Stimulated activated CD4-positive, alpha-beta T cell treated with anti-CD3 and anti-CD28 coated beads, TNF-alpha, amount 100 ng/mL, for 4 hours (primary cell): ENCODE measurements around the gene DNER.

Experiments used
- DNase-seq, 3 experiments: peaks; one replicate each; pipeline ENCODE4 v3.0.0-alpha.2; 2020; ENCODE audit warnings: low read depth in 3 of 3

Gene DNER

DNA sequence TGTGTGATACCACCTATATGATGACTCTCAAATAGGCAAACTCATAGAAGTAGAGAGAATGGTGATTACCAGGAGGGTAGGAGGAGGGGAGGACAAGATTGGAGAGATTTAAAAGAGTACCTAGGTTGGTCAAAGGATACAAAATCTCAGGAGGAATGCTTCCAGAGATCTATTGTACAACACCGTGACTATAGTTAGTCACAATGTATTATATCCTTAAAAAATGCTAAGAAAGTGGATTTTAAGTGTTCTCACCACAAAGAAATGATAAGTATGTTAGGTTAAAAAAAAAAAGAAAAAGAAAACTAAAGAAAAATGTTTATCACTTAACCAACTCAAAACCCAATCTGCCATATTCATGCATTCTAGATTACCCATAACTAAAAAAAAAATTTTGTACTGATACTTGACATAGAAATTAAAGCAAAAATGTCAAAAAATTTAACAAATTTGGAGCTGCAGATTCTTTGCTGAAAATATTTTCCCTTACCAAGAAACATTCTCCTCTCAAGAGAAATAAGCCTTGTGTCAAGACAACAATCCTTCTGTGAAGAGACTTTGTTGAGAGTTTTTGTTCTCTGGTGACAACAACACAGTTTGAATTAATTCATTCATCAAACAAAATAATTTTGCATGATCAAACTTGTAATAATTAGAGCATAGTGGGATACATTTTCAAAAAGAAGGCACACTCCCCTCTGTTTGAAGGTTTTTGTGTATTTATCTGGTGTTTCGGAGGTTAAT is 213.1 kb downstream of the DNER start:
- no peak for DNase-seq

- no peak for DNase-seq
Measured at GRCh38 chr2:229492034-229492433, 222.3 kb downstream of the DNER start.

DNA sequence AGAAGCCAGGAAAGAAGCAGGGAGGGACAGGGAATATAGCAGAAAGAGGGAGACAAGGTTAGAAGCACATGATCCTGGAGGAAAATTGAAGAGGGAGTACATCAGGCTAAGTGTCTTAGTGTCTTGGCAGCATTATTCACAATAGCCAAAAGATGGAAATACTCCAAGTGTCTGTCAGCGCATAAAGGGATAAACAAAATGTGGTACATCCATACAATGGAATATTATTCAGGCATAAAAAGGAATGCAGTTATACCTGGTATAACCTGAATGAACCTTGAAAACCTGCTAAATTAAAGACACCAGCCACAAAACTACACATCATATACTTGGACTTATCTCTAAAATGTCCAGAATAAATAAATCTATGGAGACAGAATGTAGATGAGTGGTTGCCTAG is 224.2 kb downstream of the DNER start:
- DNase-seq, result no peak

- DNase-seq, result no peak
Measured at GRCh38 chr2:229489016-229489415, 225.3 kb downstream of the DNER start.

DNA sequence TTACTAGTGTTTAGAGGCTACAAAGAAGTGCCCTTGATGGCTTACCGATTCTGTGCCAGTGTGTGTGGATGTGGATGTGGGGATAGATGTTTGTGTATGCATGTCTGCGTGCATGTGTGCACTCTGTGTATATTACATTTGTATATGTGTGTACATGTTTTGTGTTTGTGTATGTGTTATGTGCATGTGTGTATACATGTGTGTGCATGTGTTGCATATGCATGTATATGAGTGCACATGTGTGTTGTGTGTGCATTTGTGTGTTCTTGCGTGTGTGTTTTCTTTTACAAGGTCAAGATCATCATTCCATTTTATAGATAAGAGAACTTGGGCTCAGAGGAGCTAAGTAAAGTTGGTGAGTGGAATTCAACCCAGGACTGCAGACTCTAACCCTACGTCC is 226.1 kb downstream of the DNER start:
- DNase-seq, result no peak

GRCh38 chr2:229486673-229487072 is 227.7 kb downstream of the DNER start:
- DNase-seq, result no peak

DNA sequence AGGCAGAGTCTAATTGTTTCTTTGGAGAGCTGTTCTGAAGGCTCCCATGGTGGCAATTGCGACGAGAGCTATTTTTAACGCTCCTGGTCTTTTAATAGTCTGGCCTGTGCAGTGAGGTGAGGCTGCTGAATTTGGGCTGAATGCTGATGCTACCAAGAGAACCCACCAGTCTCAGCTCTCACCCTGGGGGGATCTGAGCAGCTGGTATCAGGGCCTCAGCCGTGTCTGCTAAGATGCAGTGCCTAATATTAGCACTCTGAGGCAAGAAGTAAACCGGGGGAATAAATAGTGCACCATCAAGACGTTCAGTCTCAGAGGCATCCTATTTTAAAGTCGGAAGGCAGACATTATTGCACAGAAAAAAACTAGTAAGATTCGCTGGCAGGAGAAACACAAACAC is 228.5 kb downstream of the DNER start:
- no peak for DNase-seq

DNA sequence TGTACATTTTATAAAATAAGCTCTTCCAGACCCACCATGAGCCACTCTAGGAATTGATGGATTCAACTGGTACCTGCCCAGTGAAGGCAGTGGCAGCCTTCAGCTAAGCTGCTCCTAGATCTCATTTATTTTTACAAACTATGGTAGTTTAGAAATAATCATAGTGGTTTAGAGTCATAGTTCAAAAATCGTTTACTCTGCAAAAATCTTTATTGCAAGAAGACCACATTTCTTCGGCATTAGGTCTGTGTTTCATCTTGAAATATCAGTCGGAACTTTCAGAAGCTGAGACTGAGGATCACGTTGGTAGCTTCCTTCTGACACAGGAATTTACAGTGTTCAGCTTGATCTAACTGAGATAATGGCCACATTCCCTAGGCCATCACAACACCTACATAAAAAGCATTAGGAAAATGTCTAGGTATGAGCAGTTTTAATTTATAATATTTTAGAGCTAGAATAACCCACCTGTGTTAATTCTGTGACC is 237.0 kb downstream of the DNER start:
- DNase-seq, result no peak

DNA sequence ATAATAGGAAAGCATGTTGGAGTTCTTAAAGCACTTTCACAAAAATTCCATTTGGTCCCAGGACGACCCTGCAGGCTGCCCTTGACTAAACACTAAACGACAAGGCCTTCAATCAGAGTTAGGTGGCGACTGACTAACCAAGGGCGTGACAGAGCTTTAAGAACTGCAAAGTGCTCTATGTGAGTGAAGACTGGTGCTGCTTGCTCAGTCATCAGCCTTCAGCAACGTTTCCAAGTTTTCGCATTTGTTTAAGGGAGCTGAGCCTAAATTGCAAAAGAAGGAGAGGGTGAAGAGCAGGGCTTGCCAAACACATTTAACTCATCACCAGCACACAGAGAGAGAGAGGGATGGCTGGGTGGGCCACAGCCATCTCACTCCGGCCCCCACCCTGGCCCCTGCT is 238.6 kb downstream of the DNER start:
- no peak for DNase-seq

GRCh38 chr2:229474125-229474524 is 240.2 kb downstream of the DNER start:
- no peak for DNase-seq

GRCh38 chr2:229470781-229471180 is 243.6 kb downstream of the DNER start:
- DNase-seq, result no peak

GRCh38 chr2:229467783-229468182 is 246.6 kb downstream of the DNER start:
- no peak for DNase-seq

DNA sequence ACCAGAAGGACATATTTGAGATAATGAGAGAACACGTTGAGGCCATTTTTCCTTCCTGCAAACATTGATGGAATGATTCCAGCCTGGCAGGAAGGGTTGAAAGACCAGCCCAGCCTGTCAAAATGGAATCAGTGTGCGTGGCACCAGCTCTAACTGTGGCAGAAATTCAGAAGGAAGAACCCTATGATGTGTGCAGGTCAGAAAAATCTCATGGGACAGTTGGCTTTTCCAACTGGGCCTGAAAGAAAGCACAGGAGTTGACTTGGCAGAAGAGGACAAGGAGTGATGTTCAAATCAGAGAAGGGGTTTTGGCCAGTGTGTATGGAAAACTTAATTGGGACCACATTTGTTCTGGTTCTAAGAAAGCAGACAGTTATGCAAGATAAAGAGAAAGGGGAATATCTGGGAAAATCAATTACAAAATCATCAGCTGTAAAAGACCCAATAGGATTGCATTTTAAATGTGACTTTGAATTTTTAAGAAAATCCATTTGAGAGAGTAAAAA is 250.5 kb downstream of the DNER start:
- DNase-seq, result no peak

GRCh38 chr2:229462112-229462511 is 252.2 kb downstream of the DNER start:
- DNase-seq, result no peak

- no peak for DNase-seq
Measured at GRCh38 chr2:229456091-229456490, 258.3 kb downstream of the DNER start.

DNA sequence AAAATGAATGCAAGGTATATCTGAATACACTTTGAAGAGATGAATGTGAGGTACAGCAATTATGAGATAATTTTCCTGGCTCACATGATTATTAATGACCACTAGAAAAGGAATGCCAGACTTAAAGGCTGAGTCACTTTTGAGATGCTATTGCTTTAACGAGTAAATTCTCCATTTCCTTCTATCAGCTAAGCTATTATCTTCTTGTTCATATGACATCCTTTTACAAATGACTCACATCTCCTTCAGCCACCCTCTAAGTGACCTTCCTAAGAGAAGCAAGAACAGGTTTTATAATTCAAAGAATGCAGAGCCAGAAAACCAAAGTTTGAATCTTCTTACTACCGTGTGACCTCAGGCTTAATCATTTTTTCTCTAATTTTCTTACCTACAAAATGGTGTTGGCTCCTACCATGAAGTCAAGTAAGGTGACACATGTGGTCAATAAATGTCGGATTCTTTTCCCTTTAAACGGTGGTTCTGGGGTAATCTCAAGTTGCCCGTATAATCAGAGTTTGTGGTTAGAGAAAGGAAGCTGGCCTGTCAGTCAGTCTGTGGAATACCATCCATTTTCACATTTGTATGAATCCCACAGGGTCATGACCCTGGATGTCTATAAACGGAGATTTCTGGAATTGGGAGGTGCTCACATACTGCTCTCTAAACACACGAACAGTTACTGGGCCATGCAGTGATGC is 259.3 kb downstream of the DNER start:
- no peak for DNase-seq

GRCh38 chr2:229453230-229453629 is 261.1 kb downstream of the DNER start:
- no peak for DNase-seq

DNA sequence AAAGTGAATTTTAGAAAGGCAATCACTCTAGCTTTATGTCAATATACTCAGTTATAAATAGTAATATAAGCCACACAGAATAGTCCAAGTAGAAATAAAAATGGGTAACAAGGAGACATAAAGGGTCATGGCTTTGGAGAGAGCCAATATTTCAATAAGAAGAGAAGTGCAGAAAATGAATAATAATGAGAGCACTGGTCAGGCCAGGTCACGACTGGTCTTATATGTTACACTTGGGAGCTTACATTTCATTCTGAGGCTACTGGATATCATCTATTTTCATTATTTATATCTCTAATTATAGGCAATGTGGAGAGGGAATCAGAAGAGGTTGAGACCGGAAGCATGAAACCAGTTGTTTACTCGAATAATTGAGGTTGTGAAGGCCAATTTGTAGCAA is 262.5 kb downstream of the DNER start:
- no peak for DNase-seq

DNA sequence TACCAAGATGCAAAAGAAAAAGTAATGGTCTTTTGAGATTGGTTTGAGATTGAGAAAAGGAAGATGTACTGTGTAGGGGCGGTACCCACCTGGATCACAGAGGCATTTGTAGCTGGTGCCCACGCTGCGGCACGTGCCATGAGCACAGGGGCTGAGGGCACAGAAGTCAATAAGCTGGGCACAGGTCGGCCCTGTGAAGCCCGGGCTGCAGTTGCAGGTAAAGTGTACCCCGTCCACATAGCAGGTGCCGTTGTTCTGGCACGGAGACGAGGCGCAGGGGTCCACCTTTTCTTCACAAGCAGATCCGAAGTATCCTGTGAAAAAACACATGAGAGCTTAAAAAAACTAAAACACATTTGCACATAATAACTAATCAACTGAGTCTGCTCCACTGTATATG is 267.1 kb downstream of the DNER start:
- no peak for DNase-seq

GRCh38 chr2:229446350-229446749 is 268.0 kb downstream of the DNER start:
- DNase-seq, result no peak

GRCh38 chr2:229445501-229446211 is 268.7 kb downstream of the DNER start:
- no peak for DNase-seq

DNA sequence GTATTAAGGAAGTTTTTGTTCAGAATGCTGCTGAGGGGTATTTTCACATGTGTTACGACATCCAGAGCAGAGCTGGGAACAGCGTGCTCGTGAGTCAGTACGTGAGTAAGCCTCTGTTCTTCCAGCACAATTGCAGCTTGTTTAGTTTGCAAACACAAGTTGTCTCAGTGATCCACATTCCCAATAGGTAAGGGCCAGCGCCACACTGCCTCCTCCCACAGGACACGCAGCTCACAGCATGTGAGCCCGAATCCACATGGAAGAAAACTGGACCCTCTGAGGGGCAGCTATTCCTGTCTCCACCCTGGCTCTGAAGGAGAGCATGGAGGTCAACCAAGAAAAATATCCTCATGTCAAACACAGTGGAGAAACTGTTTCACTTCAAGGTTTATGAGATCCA is 269.3 kb downstream of the DNER start:
- DNase-seq, result no peak
